Measurements from ENCODE around the gene H6PD.

The H6PD gene

GRCh38 chr1:9270290-9270883 lies 35.8 kb downstream of the H6PD start:
- H3K4me3 ChIP-seq (ENCODE audit: low read length) = no peak overlapping the region
- H3K4me1 ChIP-seq (ENCODE audit: control insufficient read depth, insufficient read depth, low read length) = peaks cover 8% of the 10 kb centered on the region
- no peak overlapping the region for H3K9ac ChIP-seq (ENCODE audit: low read length)
- H3K27ac ChIP-seq (ENCODE audit: low read depth, low read length) = no peak overlapping the region
- H3K27me3 ChIP-seq (ENCODE audit: control insufficient read depth, insufficient read depth, low read length) = no peaks in the 10 kb centered on the region
- peaks cover 4% of the 10 kb centered on the region for H3K36me3 ChIP-seq (ENCODE audit: control insufficient read depth, insufficient read depth, low read length)

- no peak overlapping the region for H3K4me3 ChIP-seq (ENCODE audit: low read length)
- no peak overlapping the region for H3K27ac ChIP-seq (ENCODE audit: low read depth, low read length)
- H3K9ac ChIP-seq (ENCODE audit: low read length) = no peak overlapping the region
- H3K36me3 ChIP-seq (ENCODE audit: control insufficient read depth, insufficient read depth, low read length) = peaks cover 4% of the 10 kb centered on the region
- H3K27me3 ChIP-seq (ENCODE audit: control insufficient read depth, insufficient read depth, low read length) = no peaks in the 10 kb centered on the region
- H3K4me1 ChIP-seq (ENCODE audit: control insufficient read depth, insufficient read depth, low read length) = peaks cover 8% of the 10 kb centered on the region
These were observed 36.7 kb downstream of the H6PD start for GRCh38 chr1:9271283-9271682.

GRCh38 chr1:9271861-9272595 lies 37.5 kb downstream of the H6PD start:
- Histone ChIP-seq H3K9ac (ENCODE audit: low read length) (no peak overlapping the region), H3K27ac (ENCODE audit: low read depth, low read length) (no peak overlapping the region), H3K27me3 (ENCODE audit: control insufficient read depth, insufficient read depth, low read length) (no peaks in the 10 kb centered on the region), H3K4me3 (ENCODE audit: low read length) (no peak overlapping the region), H3K36me3 (ENCODE audit: control insufficient read depth, insufficient read depth, low read length) (peaks cover 4% of the 10 kb centered on the region), H3K4me1 (ENCODE audit: control insufficient read depth, insufficient read depth, low read length) (peaks cover 4% of the 10 kb centered on the region)

GRCh38 chr1:9273177-9273576 lies 38.6 kb downstream of the H6PD start:
- peaks cover 4% of the 10 kb centered on the region for H3K4me1 ChIP-seq (ENCODE audit: control insufficient read depth, insufficient read depth, low read length)
- no peaks in the 10 kb centered on the region for H3K27me3 ChIP-seq (ENCODE audit: control insufficient read depth, insufficient read depth, low read length)
- H3K27ac ChIP-seq (ENCODE audit: low read depth, low read length) = no peak overlapping the region

DNA sequence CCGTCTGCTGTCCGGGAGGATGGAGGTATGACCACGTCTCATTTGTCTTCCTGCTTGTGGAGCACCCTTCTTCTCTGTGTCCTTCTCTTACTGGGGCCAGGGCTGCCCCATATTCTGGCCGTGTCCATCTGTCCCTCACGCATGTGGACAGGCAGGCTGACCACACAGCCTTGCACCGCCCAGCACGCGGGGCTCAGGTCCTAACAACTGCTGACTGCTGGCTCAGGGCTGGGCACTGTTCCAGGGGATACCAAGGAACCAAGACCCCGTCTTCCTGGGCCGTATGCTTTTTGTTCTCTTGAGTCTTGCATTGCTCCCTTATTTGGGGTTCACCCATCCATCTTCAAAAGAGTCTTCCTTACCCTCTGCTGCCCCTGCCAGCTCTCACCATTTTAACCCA lies 40.6 kb downstream of the H6PD start:
- Histone ChIP-seq H3K36me3 (ENCODE audit: control insufficient read depth, insufficient read depth, low read length) (no peaks in the 10 kb centered on the region), H3K27me3 (ENCODE audit: control insufficient read depth, insufficient read depth, low read length) (no peaks in the 10 kb centered on the region), H3K9ac (ENCODE audit: low read length) (no peak overlapping the region), H3K27ac (ENCODE audit: low read depth, low read length) (no peak overlapping the region), H3K4me3 (ENCODE audit: low read length) (no peak overlapping the region), H3K4me1 (ENCODE audit: control insufficient read depth, insufficient read depth, low read length) (peaks cover 4% of the 10 kb centered on the region)

More at GRCh38 chr1:9273177-9273576, 38.6 kb downstream of the H6PD start:
- Histone ChIP-seq H3K4me3 (ENCODE audit: low read length) (no peak overlapping the region), H3K36me3 (ENCODE audit: control insufficient read depth, insufficient read depth, low read length) (peaks cover 4% of the 10 kb centered on the region), H3K9ac (ENCODE audit: low read length) (no peak overlapping the region)

GRCh38 chr1:9275567-9276034 lies 41.0 kb downstream of the H6PD start:
- Histone ChIP-seq H3K27ac (ENCODE audit: low read depth, low read length) (no peak overlapping the region), H3K36me3 (ENCODE audit: control insufficient read depth, insufficient read depth, low read length) (no peaks in the 10 kb centered on the region), H3K4me3 (ENCODE audit: low read length) (no peak overlapping the region), H3K4me1 (ENCODE audit: control insufficient read depth, insufficient read depth, low read length) (peaks cover 3% of the 10 kb centered on the region), H3K27me3 (ENCODE audit: control insufficient read depth, insufficient read depth, low read length) (no peaks in the 10 kb centered on the region), H3K9ac (ENCODE audit: low read length) (no peak overlapping the region)

GRCh38 chr1:9278116-9278515 lies 43.5 kb downstream of the H6PD start:
- Histone ChIP-seq H3K4me3 (ENCODE audit: low read length) (no peak overlapping the region), H3K9ac (ENCODE audit: low read length) (no peak overlapping the region), H3K27me3 (ENCODE audit: control insufficient read depth, insufficient read depth, low read length) (peaks cover 6% of the 10 kb centered on the region), H3K36me3 (ENCODE audit: control insufficient read depth, insufficient read depth, low read length) (no peaks in the 10 kb centered on the region), H3K27ac (ENCODE audit: low read depth, low read length) (no peak overlapping the region), H3K4me1 (ENCODE audit: control insufficient read depth, insufficient read depth, low read length) (peaks cover 5% of the 10 kb centered on the region)

- Histone ChIP-seq H3K4me1 (ENCODE audit: control insufficient read depth, insufficient read depth, low read length) (peaks cover 5% of the 10 kb centered on the region), H3K4me3 (ENCODE audit: low read length) (no peak overlapping the region), H3K27ac (ENCODE audit: low read depth, low read length) (no peak overlapping the region), H3K27me3 (ENCODE audit: control insufficient read depth, insufficient read depth, low read length) (peaks cover 6% of the 10 kb centered on the region), H3K9ac (ENCODE audit: low read length) (no peak overlapping the region), H3K36me3 (ENCODE audit: control insufficient read depth, insufficient read depth, low read length) (no peaks in the 10 kb centered on the region)
These were observed 44.1 kb downstream of the H6PD start for GRCh38 chr1:9278585-9279153.

DNA sequence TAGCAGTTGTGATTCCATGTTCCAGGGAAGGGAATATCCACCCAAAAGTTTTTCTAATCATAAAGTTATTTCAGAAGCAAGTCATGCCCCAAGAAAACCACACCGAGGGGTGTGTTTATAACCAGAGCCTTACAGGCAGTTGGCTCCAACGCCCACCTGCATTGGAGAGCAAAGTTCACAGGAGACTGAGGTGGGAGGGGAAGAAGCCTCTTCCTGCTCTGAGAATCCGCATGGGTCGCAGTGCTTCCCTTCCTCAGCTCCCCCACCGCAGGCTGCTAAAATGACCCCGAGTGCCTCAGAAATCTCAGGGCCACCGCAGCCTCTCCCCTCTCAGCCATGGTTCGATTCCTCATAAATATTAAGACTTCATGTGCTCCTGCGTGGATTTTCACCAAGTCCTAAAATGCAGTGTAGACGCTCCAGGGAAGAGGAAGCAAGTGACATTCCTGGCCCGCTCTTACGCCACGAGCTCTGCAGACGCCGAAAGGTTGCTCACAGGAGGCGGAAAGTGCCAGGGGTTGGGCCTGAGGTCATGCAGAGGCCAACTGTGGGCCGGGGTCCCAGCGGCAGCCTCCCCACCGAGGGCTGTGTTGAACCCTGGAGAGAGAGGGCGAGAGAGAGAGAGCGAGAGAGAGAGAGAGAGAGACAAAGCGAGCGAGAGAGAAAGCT lies 44.7 kb downstream of the H6PD start:
- Histone ChIP-seq H3K9ac (ENCODE audit: low read length) (no peak overlapping the region), H3K36me3 (ENCODE audit: control insufficient read depth, insufficient read depth, low read length) (no peaks in the 10 kb centered on the region), H3K27ac (ENCODE audit: low read depth, low read length) (no peak overlapping the region), H3K27me3 (ENCODE audit: control insufficient read depth, insufficient read depth, low read length) (peaks cover 6% of the 10 kb centered on the region), H3K4me3 (ENCODE audit: low read length) (no peak overlapping the region), H3K4me1 (ENCODE audit: control insufficient read depth, insufficient read depth, low read length) (peaks cover 5% of the 10 kb centered on the region)

- Histone ChIP-seq H3K9ac (ENCODE audit: low read length) (no peak overlapping the region), H3K4me3 (ENCODE audit: low read length) (peak overlapping the region; percentile 21), H3K27ac (ENCODE audit: low read depth, low read length) (no peak overlapping the region), H3K4me1 (ENCODE audit: control insufficient read depth, insufficient read depth, low read length) (peaks cover 5% of the 10 kb centered on the region), H3K36me3 (ENCODE audit: control insufficient read depth, insufficient read depth, low read length) (no peaks in the 10 kb centered on the region), H3K27me3 (ENCODE audit: control insufficient read depth, insufficient read depth, low read length) (peaks cover 6% of the 10 kb centered on the region)
These were observed 45.7 kb downstream of the H6PD start for GRCh38 chr1:9280015-9280860.

GRCh38 chr1:9281071-9281827 lies 46.7 kb downstream of the H6PD start:
- H3K27ac ChIP-seq (ENCODE audit: low read depth, low read length) = no peak overlapping the region
- H3K9ac ChIP-seq (ENCODE audit: low read length) = no peak overlapping the region
- H3K4me3 ChIP-seq (ENCODE audit: low read length) = no peak overlapping the region
- peaks cover 6% of the 10 kb centered on the region for H3K27me3 ChIP-seq (ENCODE audit: control insufficient read depth, insufficient read depth, low read length)
- no peaks in the 10 kb centered on the region for H3K36me3 ChIP-seq (ENCODE audit: control insufficient read depth, insufficient read depth, low read length)
- peaks cover 5% of the 10 kb centered on the region for H3K4me1 ChIP-seq (ENCODE audit: control insufficient read depth, insufficient read depth, low read length)

Data from rectal smooth muscle tissue (tissue), 1 donor.